ENCODE measurements around the gene GPR137B. TPM values are rescaled to one million over a fixed set of nuclear protein-coding genes. Genes with fewer than 3 reads are reported as not detected.

GPR137B gene
- total RNA-seq, 1 experiment from 2014 or later = 11.4 TPM

DNA sequence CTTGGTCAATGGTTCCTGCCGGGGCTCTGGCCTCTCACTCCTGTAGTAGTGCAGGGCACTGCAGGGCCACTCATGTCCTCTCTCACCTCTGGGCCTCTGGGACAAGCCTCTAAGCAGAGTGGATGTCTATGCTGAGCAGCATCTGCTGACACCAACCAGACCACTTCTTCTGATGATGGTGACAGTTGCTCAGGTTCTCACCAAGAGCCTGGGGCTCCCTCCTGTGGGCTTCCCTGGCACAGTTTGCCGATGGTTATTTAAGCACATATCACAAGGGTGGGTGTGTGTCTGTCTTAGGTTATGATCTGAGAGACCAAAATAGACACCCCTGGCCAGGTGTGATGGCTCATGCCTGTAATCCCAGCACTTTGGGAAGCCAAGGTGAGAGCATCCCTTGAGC is 17.4 kb upstream of the GPR137B start:
- DNase-seq (ENCODE audit: low read depth, low spot score) = no peak
- intact Hi-C loops (cut with micrococcal nuclease) = no loop called here
- no peaks in the 10 kb centered on the region for H3K36me3 ChIP-seq (ENCODE audit: control insufficient read depth in 1 of 2, insufficient read depth in 2 of 2, low read length in 2 of 2)
- peak; percentile 76 for ATAC-seq
- ChIA-PET POLR2A (no interaction called here), RAD21 (ENCODE audit: low non-redundant PET in 1 of 2, low total read pairs in 2 of 2, uncharacterized antibody in 2 of 2, unreplicated experiment in 2 of 2) (no interaction called here), CTCF (interaction anchor here (1.4 kb wide), 1 partner anchor 19 kb away, joined by 3 read pairs; no protein-coding TSS in a partner anchor)
- no TSS peak for BruUV-seq (replicated peaks)
- H3K9me3 ChIP-seq (ENCODE audit: control insufficient read depth in 1 of 2, insufficient read depth in 1 of 2, low read depth in 1 of 2, low read length in 2 of 2) = no peaks in the 10 kb centered on the region
- H4K20me1 ChIP-seq (ENCODE audit: insufficient read depth) = no peaks in the 10 kb centered on the region
- no peak overlapping the region for H3K27ac ChIP-seq (ENCODE audit: low read depth, low read length)
- no peaks in the 10 kb centered on the region for H3K9me2 ChIP-seq (ENCODE audit: insufficient read depth)
- H3K4me1 ChIP-seq (ENCODE audit: control insufficient read depth in 1 of 2, insufficient read depth in 2 of 2, low read length in 2 of 2) = no peaks in the 10 kb centered on the region
- no peaks in the 10 kb centered on the region for H3K27me3 ChIP-seq (ENCODE audit: insufficient read depth, low read length)
- H3K4me2 ChIP-seq (ENCODE audit: low read length) = no peak overlapping the region
- TF ChIP-seq, protein P1, sequence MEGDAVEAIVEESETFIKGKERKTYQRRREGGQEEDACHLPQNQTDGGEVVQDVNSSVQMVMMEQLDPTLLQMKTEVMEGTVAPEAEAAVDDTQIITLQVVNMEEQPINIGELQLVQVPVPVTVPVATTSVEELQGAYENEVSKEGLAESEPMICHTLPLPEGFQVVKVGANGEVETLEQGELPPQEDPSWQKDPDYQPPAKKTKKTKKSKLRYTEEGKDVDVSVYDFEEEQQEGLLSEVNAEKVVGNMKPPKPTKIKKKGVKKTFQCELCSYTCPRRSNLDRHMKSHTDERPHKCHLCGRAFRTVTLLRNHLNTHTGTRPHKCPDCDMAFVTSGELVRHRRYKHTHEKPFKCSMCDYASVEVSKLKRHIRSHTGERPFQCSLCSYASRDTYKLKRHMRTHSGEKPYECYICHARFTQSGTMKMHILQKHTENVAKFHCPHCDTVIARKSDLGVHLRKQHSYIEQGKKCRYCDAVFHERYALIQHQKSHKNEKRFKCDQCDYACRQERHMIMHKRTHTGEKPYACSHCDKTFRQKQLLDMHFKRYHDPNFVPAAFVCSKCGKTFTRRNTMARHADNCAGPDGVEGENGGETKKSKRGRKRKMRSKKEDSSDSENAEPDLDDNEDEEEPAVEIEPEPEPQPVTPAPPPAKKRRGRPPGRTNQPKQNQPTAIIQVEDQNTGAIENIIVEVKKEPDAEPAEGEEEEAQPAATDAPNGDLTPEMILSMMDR (IDR thresholded peaks at IDR 0.05 in 2 of 3, conservative IDR thresholded peaks at IDR 0.05 in 1 of 3; ENCODE audit: borderline replicate concordance in 1 of 3, insufficient read depth in 1 of 3, low read depth in 2 of 3, low read length in 2 of 3) = peak in 2 of 3 experiments; percentile 29 to 30; a peak in 3 of 6 replicates
- TF ChIP-seq, protein P2, sequence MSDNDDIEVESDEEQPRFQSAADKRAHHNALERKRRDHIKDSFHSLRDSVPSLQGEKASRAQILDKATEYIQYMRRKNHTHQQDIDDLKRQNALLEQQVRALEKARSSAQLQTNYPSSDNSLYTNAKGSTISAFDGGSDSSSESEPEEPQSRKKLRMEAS (IDR thresholded peaks at IDR 0.05) = no peak
- TF ChIP-seq, protein P3, sequence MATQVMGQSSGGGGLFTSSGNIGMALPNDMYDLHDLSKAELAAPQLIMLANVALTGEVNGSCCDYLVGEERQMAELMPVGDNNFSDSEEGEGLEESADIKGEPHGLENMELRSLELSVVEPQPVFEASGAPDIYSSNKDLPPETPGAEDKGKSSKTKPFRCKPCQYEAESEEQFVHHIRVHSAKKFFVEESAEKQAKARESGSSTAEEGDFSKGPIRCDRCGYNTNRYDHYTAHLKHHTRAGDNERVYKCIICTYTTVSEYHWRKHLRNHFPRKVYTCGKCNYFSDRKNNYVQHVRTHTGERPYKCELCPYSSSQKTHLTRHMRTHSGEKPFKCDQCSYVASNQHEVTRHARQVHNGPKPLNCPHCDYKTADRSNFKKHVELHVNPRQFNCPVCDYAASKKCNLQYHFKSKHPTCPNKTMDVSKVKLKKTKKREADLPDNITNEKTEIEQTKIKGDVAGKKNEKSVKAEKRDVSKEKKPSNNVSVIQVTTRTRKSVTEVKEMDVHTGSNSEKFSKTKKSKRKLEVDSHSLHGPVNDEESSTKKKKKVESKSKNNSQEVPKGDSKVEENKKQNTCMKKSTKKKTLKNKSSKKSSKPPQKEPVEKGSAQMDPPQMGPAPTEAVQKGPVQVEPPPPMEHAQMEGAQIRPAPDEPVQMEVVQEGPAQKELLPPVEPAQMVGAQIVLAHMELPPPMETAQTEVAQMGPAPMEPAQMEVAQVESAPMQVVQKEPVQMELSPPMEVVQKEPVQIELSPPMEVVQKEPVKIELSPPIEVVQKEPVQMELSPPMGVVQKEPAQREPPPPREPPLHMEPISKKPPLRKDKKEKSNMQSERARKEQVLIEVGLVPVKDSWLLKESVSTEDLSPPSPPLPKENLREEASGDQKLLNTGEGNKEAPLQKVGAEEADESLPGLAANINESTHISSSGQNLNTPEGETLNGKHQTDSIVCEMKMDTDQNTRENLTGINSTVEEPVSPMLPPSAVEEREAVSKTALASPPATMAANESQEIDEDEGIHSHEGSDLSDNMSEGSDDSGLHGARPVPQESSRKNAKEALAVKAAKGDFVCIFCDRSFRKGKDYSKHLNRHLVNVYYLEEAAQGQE (IDR thresholded peaks at IDR 0.05; ENCODE audit: low read depth) = no peak
- no peak for TF ChIP-seq POLR2A (IDR thresholded peaks at IDR 0.05; ENCODE audit: borderline replicate concordance, extremely low read depth, insufficient read depth, insufficient read length)
- TF ChIP-seq SRF (IDR thresholded peaks at IDR 0.05; ENCODE audit: low read depth) = no peak
- TF ChIP-seq EZH2phosphoT487 (IDR thresholded peaks at IDR 0.05; ENCODE audit: borderline replicate concordance) = no peak
- no peaks in the 10 kb centered on the region for H3K79me2 ChIP-seq (ENCODE audit: insufficient read depth, low read length)
- no peak overlapping the region for H3K4me3 ChIP-seq (replicated peaks in 1 of 2; ENCODE audit: low read depth in 1 of 2, low read length in 2 of 2)
- no peak overlapping the region for H3K9ac ChIP-seq (ENCODE audit: low read length)
- H2AFZ ChIP-seq (ENCODE audit: low read depth, low read length, poor library complexity, severe bottlenecking) = no peak overlapping the region

Measured in HCT116 (cell line).